Epithelial cell of proximal tubule (primary cell): ENCODE data around the gene ALG10B. TPM values are rescaled to one million over a fixed set of nuclear protein-coding genes. Genes with fewer than 3 reads are reported as not detected.
"Not testable (repeated sequence)": the region's sequence is repeated elsewhere in the genome, so short reads cannot be mapped to it uniquely, and the experiment has no call there.

ENCODE experiments used
- DNase-seq: peaks from one replicate; pipeline ENCODE4 v3.0.0-alpha.2; 2011; ENCODE audit warnings: low read depth
- H3K4me3 ChIP-seq: 2 replicates; pipeline ENCODE4 v1.5.1; 2011; ENCODE audit warnings: low read depth, mild to moderate bottlenecking, low read length
- total RNA-seq: library from RNA; depleted of rRNA; stranded (reverse); fragments of >200 nt; gene quantifications from 2 replicates; pipeline ENCODE4 v1.2.3, GENCODE V29; 2015
- TF ChIP-seq, protein P1 (sequence below): conservative IDR thresholded peaks from 2 replicates; pipeline ENCODE4 v1.5.1; 2012; ENCODE audit warnings: low read depth, mild to moderate bottlenecking, low read length

The ALG10B gene
- total RNA-seq, 1 donor from 2014 or later = 2.4 TPM

DNA sequence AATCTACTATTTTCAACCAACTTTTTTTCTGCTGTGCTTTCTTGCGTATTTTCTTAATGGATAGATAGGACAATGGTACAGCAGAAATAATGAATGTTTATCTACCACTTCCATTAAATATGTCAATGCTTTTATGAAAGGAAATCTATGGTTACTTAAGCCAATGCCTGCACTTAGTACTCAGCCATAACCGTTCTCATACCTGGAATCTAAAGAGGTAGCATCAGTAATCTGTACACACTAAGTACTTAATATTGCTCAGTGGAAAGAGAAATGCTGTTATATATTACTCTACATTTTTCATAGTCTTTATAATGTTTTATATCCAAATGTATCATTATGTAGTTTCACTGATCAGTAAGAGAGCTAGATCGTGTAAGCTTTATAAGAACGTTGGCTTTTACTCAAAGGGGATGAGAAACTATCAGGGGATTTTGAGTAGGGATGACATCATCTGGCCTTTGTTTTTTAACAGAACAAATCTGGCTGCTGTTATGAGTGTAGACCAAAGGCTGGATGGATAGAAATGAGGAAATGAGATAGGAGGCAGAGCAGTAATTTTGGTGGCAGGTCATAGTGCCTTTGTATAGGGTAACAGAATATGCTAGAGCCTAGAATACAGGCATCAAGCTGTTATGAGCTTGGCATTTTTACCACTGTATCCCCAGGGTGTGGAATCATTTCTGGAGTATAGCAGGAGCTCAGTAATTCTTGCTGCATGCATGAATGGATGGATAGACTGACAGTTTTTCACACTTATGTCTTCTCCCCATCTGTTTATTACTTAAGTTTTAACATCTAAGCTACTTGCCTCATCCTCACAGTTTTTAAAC is 34.0 kb downstream of the ALG10B start:
- TF ChIP-seq, protein P1, sequence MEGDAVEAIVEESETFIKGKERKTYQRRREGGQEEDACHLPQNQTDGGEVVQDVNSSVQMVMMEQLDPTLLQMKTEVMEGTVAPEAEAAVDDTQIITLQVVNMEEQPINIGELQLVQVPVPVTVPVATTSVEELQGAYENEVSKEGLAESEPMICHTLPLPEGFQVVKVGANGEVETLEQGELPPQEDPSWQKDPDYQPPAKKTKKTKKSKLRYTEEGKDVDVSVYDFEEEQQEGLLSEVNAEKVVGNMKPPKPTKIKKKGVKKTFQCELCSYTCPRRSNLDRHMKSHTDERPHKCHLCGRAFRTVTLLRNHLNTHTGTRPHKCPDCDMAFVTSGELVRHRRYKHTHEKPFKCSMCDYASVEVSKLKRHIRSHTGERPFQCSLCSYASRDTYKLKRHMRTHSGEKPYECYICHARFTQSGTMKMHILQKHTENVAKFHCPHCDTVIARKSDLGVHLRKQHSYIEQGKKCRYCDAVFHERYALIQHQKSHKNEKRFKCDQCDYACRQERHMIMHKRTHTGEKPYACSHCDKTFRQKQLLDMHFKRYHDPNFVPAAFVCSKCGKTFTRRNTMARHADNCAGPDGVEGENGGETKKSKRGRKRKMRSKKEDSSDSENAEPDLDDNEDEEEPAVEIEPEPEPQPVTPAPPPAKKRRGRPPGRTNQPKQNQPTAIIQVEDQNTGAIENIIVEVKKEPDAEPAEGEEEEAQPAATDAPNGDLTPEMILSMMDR = no peak
- no peak for DNase-seq
- no peak overlapping the region for H3K4me3 ChIP-seq

DNA sequence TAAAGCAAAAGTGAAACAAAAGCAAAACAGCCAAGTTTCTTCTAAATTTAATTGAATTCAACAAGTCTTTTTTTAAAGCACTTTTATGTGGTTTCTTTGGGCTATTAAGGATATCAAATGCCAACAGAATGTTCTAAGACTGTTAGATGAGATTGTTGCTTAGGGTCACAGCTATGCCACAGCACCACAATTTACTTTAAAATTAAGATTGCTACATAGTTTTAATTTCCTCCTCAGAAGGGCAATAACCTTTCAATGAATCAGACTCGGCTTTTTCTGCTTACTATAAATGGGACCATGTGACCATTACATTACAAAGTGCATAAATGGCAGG is 34.6 kb downstream of the ALG10B start:
- H3K4me3 ChIP-seq, DNase-seq: not testable (repeated sequence)

GRCh38 chr12:38367506-38367905 is 50.9 kb downstream of the ALG10B start:
- no peak for DNase-seq
- TF ChIP-seq, protein P1 = no peak
- H3K4me3 ChIP-seq = no peak overlapping the region

DNA sequence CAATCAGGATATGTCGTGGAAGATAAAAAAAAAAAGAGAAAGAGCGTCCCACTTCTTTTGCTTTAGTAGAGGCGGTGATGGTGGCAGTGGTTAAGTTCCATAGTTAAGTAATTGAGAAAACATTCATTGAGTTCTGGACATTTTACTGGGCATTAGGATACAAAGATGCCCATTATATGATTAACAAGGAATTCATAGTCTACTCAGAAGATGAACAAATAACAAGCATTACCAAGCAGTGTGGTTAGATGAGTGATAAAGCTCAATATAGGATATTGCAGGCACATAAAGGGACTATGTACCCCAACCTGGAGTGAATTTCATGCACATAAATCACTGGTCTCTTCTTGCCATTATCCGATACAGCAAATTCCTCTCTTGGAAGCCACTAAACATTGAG is 53.7 kb downstream of the ALG10B start:
- TF ChIP-seq, protein P1 = no peak
- no peak for DNase-seq
- H3K4me3 ChIP-seq = no peak overlapping the region

DNA sequence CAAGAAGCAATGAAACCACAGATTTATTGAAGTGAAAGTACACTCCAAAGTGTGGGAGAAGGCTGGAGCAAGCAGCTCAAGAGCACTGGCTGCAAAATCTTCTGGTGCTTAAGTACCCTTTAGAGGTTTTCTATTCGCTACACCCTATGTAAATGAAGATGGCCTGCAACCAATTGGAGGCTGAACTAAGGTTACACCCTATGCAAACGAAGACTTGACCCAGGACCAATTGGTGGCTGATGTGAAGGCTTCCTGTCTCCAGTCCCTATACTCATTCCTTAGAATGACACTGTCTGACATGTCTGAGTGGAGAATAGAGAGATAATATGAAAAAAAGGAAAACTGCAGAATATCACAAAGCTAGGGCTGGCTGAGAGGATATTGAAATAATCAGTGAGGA is 57.2 kb downstream of the ALG10B start:
- no peak for DNase-seq
- TF ChIP-seq, protein P1 = no peak
- H3K4me3 ChIP-seq = no peak overlapping the region

DNA sequence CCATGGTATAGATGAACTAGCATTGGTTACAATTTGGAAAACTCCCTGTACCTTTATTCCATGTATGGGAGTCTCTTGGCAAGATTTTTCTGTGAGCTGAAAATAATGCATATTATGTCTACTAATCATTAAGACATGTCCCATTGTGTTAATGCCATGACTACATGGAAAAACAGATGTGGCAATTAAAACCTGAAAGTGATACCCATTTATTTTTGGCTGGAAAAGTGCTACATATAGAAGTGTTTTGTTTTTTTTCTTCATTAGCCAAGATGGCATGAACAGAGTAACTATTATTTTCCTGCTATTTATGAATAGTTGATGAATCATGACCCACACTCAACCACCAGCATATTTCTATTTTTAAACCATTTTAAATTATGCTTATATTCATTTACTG is 58.2 kb downstream of the ALG10B start:
- DNase-seq = no peak
- TF ChIP-seq, protein P1 = no peak

More for the DNA sequence above, 58.2 kb downstream of the ALG10B start:
- H3K4me3 ChIP-seq = no peak overlapping the region
